HG03378 (cell line): ENCODE measurements around the gene M1AP.

Experiments
- ATAC-seq: cut with Tn5 transposase; IDR thresholded peaks from one replicate; pipeline ENCODE4 v1.9.1; 2021; ENCODE audit warnings: mild to moderate bottlenecking, moderate library complexity; ENCODE audit not compliant: unreplicated experiment

The M1AP gene, protein sequence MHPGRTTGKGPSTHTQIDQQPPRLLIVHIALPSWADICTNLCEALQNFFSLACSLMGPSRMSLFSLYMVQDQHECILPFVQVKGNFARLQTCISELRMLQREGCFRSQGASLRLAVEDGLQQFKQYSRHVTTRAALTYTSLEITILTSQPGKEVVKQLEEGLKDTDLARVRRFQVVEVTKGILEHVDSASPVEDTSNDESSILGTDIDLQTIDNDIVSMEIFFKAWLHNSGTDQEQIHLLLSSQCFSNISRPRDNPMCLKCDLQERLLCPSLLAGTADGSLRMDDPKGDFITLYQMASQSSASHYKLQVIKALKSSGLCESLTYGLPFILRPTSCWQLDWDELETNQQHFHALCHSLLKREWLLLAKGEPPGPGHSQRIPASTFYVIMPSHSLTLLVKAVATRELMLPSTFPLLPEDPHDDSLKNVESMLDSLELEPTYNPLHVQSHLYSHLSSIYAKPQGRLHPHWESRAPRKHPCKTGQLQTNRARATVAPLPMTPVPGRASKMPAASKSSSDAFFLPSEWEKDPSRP

DNA sequence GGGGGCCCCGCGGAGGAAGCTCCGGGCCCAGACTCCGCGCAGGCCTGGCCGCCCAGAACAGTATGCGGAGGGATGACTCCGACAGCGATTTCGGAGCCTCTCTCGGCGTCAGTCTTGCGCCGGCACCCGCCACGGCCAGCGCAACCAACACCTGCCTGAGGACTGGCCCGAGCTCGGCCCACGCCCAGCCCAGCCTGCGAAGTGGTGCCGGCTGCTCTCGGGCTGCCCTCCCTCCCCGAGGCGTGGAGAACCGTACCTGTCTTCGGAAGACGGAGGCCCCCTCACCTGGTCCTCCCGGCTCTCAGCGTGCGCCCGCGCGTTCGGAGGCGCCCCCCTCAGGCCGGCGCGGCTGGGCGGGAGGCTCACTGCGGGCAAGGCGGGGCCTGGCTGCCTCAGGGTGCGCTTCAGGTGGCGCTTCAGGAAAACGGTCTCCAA is at the start of gene M1AP:
M1AP (minus strand) TSS at position 322 of the 435 bp plus-strand sequence. CDS start 8,055 bp downstream, outside the sequence.
- ATAC-seq: no peak

DNA sequence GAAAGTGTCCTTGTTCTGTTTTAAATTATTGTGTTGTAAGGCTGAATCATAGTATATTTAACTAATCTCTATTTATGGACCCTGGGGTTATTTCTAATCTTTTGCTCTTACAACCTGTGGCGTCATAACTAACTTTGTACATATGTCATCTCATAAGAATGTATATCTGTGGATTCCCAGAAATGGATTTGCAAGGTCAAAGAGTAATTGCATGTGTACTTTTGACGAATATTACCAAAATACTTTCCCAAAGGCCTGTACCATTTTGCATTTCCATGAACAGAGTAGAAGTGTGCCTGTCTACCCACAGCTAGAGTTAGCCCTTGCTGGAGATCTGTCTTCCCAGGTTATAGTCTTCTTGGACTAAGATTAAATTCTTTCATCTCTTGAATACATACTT is 48.7 kb upstream of the M1AP start:
- ATAC-seq: no peak

DNA sequence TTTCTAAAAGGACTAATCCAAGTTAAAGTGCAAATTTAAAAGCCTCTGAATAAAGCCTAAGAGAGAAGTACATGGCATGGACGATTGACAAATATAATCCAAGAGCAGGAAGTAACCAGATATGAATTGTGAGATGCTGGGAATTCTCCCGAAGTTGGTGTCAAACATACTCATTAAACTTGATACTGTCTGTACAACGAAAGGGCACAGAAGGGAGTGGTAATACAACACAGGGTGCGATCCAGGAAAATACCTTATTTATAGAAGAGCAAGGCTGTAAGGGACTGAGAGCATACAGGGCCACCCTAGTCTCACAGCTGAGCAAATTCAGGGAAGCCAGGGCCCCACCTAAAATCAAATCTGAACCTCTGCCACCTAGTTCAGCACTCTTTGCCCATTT is 47.5 kb upstream of the M1AP start:
- ATAC-seq: no peak

DNA sequence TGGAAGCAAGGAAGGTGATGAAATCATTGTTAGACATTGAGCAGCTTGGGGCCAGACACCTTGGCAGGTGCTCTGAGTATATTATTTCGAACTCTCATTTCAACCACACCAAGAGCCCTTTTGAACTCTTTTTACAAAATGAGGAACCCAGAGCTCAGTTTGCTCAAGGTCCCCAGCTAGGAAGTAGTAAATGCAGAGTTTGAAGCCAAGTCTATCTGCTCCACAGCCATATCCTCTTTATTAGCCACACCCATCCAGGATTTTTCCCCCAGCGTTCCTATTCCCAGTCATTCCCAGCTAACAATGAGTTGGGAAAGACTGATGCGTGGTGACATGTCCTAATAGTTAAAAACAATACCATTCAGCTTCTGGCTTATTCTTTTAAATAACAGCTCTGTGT is 46.2 kb upstream of the M1AP start:
- ATAC-seq: no peak

DNA sequence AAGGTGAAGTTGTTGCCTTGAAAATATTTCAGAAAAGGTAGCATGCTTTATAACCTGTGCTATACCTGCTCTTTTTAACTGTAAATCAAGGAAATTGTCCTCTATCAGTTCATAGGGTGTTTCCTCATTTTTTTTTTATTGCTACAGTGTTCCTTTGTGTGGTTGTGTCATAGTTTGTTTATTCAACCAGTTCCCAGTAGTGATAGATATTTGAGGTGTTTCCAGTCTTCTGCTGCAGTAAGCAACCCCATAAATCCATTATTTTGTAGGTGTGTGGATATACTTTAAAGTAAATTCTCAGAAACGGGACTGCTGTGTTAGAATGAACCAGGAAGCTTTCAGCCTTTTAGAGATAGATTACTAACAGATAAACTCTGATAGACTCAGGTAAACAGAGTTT is 45.5 kb upstream of the M1AP start:
- ATAC-seq: no peak

DNA sequence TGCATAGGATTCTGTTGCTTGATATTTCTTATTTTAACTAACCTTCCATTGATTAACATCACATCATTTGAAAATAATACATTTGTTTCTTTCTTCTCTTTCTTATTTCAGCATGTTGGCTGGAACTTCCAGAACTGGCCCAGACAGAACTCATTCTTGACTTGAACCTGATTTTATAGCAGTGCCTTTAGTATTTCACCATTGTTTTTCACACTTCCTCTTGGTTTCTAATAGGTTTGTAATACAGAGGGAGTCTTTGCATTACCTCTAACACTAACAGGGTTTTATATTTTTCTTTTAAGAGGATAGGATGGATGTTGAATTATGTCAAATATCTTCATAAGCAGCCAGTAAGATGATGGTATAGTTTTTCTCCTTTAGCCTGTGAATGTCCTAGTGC is 45.1 kb upstream of the M1AP start:
- ATAC-seq: no peak

DNA sequence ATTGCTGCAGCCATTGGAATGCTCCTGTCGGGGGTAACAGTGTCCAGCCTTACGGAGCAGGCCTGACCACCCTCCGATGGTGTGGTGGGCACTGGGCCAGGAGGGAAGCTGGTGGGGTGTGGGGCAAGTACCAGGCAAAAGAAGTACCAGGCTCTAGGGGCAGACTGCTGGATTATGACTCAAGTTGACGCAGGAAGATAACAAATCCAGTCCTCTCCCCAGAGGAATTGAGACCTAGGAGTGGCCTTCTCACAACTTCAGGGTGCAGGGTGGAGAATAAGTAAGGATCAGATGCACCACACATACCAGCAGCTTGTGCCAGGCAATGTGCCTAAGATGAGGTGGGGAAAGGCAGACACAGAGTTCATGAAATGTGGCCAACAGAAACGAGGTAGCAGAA is 43.8 kb upstream of the M1AP start:
- ATAC-seq: no peak

DNA sequence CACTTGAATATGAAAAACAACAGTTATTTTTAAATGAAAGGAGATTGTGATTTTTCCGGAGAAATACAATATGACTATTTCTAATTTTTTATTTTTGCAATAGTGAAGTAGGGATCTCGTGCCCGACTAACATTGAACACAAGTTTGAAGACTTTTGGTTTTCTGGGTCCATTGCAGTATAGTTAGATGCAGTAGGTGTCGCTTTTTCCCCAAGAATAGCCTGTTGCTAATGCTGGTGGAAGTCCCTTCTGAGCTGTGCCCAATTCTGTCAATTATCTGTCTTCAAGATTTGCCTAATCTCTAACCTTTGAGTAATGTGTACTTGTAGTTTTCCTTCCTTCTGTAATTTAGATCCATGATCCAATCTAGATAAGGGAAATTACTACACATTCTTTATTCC is 42.4 kb upstream of the M1AP start:
- ATAC-seq: no peak

DNA sequence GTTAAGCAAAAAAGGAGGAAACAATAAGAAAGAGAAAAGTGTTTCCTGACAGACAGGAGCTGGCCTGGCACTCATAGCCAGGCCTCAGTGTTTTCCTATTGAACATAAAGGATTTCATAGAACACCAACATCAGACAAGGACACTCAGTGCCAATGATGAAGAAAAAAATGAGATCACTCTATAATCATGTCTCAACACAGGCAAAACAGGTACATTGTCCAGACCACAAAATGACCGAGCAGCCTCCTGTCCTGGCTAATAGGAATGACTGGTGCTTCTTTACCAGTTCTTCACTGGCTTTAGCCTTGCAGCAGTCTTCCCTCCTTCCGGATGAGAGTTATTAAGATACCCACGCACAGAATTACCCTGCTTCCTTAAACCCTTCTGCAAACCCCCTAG is 41.5 kb upstream of the M1AP start:
- no peak for ATAC-seq

DNA sequence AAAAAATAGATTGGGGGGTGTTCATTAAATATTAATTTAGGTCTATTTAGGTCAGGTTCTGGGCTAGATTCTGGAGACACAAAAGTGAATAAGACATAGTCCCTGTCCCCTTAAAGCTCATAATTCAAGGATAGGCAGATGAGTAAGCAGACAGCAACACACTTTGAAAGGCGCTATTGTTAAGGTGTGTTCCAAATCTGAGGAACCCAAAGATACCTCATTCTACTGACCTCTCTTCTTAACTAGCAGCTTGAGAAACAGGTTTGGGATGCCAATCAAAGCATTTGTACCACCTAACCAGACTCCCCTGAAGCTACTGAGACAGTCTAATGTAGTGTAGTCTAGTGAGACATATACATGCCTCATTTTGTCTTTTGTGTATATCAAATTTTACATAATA is 40.8 kb upstream of the M1AP start:
- ATAC-seq: no peak

DNA sequence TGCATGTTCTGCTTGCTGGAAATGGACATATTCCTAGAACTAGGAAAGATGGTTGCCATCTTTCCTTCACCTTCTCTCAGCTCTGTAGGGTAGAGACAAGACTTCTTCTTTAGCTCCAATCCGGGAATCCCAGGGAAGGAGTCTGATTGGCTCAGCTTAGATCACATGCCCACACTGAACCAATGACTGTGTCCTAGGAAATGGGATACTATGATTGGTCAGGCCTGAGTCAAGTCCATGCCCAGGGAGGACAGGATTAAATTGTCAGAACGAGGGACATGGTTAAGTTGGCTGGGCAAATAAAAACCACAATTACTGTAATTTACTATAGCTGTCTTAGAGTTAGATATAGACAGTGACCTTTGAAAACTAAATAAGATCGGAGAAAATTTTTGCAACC is 37.3 kb upstream of the M1AP start:
- no peak for ATAC-seq

DNA sequence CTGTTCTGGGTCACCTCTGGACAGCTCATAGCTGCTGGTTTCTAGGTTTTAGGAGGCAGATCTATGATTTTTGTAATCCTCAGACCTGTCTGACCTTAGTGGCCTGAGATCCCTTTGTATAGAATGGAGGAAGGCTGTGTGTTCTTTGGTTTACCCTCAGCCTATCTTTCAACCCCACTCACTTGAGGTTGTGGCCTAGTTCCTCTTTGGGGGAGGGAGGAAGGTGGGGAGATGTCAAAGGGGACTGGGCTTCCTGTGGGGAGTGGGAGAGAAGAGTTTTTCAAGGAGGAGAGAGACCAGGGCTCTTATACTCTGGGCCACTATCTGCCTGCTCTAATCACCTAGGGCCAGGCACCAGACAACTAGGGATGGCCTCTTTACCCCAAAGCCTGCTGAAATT is 34.4 kb upstream of the M1AP start:
- ATAC-seq: no peak

DNA sequence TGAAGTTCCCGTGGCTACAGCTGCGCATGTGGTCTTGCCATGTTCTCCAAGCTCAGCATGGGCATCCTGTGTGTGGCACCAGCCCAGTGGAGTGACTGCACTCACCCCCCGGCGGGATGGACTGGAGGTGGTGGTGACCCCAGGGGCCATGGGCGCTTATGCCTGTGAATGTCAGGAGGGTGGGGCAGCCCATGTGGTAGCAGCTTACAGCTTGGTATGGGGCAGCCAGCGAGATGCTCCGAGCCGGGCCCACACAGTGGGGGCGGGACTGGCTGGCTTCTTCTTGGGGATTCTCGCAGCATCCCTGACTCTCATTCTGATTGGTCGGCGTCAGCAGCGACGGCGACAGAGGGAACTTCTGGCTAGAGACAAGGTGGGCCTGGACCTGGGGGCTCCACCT is 31.5 kb upstream of the M1AP start:
- ATAC-seq: no peak

DNA sequence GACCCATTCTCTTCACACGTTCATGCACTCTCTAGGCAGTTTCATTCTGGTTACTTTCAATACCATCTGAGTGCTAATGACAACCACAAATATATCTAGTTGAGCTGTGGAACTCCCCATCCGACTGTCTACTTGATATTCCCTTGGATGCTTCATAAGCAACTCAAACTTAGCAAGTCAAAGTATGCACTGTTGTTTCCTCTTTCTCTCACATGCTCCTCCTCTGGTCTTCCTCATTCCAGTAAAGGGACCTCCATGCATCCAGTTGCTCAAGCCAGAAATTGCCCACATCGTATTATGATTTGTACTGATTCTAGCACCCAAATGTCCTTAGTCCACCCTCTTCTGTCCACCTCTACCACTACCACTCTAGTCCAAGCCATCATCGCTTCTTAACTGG is 28.2 kb upstream of the M1AP start:
- no peak for ATAC-seq

DNA sequence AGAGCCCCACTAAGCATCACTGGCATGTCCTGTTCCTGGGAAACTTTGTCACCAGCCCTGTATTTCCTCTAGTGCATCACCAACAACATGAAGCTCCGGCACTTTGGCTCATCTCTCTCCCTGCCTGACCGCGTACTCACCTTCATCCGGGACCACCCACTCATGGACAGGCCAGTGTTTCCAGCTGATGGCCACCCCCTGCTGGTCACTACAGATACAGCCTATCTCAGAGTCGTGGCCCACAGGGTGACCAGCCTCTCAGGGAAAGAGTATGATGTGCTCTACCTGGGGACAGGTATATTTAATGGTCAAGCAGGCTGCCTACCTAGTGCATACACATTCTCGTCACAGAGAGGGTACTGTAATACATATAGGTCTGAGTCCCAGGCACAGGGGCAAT is 27.0 kb upstream of the M1AP start:
- no peak for ATAC-seq

DNA sequence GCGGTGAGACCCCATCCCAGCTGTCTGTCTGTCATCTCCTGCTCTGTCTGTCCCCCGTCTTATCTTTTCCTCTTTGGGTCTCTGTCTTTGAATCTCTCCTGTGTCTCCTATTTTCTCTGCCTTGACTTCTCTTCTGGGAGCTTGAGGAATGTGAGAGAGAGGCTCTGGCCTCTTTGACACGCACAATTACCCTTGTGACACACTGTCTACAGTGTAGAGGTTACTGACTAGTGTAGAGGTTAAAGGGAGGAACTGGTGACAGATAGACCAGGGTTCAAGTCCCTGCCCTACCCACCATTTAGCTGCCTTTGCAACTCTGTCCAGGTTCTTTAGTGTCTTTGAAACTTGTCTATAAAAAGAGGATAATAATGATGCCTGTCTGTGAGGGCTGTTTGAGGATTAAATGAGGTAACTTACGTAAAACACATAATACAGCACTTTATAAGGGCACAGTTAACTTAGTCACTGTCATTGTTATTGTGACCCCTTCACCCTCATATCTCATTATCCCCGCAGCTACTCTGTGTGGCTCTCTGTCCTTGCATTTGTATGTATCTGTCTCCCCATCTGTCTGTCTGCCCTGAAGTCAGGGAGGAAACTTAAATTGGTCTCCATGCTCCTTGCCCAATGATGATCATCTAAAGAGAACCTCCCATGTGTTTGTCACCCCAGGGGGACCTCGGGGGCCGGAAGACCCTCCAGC is 25.8 kb upstream of the M1AP start:
- no peak for ATAC-seq

DNA sequence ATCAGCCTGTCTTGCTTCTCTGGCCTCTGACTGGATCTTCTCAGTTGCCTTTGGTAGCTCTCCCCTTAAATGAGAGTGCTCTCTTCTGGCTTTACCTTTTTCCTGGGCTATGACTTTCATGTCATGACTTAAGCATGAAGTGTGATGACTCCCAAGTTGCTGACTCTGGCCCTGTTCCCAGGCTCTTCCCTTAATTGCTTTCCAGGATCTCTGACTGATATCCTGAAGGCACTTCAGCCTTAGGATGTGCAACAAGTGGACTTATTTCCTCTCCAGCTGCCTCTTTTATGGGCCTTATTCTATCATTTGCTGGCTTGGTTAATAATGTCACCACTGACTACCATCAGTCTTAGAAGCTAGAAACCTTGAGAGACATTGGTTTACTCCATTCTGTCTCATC is 23.3 kb upstream of the M1AP start:
- ATAC-seq: no peak

DNA sequence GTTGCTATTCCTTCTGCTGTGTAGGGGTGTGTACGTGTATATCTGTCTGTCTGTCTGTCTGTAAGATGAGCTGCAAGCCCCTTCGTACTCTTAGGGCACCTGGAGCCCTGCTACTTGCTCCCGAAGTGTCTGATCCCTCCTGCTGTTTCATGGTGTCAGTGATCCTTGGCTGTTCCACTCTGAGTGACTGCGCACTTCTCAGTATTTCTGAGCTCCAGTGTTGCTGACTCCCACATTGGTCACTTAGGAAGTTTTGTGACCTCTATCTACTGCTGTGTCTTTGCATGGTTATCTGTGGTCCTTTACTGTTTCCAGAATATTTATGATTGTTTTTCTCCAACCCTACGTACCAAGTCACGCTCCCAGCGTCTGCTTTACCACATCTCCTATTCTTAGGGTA is 22.1 kb upstream of the M1AP start:
- no peak for ATAC-seq

DNA sequence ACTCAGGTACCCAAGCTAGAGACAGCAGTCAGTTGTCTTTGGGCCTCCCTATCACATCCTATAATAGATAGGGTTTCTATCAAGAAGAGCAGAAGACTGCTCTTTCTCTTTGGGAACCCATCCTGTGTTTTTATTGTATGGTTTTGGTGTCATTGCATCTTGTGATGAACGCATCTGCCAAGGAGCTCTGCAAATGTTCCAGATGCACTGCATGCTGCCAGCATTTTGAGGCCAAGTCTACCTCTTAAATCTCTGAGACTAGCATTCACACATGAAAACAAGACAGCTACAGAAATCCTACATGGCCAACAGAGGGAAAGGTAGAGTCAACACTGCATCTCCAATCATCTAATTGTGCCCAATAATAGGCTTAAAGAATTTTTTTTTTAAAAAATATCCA is 20.0 kb upstream of the M1AP start:
- ATAC-seq: no peak

DNA sequence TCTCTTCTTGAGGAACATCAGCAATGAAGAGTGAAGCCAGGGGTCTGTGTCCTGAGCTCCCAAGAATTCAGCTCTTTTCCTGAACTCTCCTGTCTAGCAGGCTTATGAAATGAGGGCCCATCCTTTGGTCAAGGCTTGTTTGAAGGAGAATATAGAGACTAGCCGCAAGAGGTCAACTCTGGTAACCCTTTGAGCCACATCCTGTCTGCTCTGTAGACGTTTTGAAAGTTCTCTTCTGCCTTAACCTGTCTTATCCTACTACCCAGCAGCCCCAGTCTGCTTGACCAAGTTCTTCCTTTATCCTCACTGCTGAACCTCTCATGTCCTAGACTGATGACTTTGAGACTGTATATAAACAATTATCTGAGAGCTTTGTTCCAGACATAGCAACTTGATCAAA is 11.3 kb upstream of the M1AP start:
- no peak for ATAC-seq

DNA sequence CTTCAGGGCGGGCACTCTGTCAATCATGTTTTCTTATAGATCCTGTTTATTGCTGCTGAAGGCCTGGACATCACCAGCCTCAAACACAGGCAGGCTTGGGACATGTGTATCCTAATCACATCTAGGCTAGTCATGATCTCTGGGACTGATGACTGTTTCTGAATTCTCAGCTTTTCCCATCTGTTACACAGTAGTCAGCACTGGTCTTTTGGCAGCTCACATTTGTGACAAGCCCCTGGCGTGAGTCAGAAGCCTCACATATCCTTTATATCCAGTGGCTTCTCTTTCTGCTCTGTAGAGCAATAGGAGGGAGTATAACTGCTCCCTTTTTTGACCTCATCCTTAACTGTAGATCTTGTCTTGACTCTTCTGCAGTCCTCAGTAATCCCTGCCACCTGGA is 10.4 kb upstream of the M1AP start:
- ATAC-seq: no peak

DNA sequence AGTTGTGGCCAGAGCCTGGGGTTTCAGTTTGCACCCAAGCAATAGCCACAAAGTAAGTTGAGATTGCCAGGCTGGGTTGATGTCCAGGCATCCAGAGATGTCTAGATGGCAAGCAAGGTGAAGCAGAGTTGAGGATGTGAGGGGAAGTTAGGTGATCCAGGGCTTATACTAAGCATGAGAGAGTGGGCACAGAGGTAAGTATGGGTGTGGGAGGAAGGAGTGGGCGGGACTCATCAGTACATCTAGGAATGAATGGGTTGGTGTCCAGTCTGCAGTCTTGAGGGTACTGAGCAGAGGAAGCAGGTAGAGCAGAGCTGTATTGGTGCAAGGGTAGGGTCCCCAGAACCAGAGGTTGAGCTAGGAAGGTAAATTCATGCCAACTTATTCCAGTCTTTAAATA is 7.4 kb upstream of the M1AP start:
- ATAC-seq: no peak
